GM12878 (cell line): ENCODE data around the gene IKBIP.

Experiments
- BCL11A ChIP-seq: IDR thresholded peaks from 2 replicates; pipeline ENCODE4 v1.6.1; 2011; ENCODE audit warnings: low read depth, low read length
- CTCF ChIP-seq, 3 experiments: IDR thresholded peaks in 2 of 3; conservative IDR thresholded peaks in 1 of 3; 2 replicates each; pipeline ENCODE4 v1.5.1; 2011; ENCODE audit warnings: low read depth in 3 of 3, low read length in 3 of 3, mild to moderate bottlenecking in 3 of 3, control low read depth in 2 of 3, moderate library complexity in 2 of 3, inconsistent platforms in 1 of 3, mixed read lengths in 1 of 3; ENCODE audit not compliant: control insufficient read depth in 2 of 3, insufficient read depth in 1 of 3; ENCODE audit errors: extremely low read depth in 1 of 3
- EP300 ChIP-seq, 2 experiments: fragments of 150-350 bp in 1 of 2; IDR thresholded peaks; 2 replicates each; pipeline ENCODE4 v1.6.1; 2011 to 2012; ENCODE audit warnings: low read depth in 2 of 2, low read length in 2 of 2, borderline replicate concordance in 1 of 2, improper control_type of control experiment in 1 of 2, inconsistent platforms in 1 of 2; ENCODE audit not compliant: control insufficient read depth in 1 of 2
- EZH2 ChIP-seq: IDR thresholded peaks from 2 replicates; pipeline ENCODE4 v1.6.1; 2012; ENCODE audit warnings: low read depth, mild to moderate bottlenecking, control low read depth, inconsistent platforms, low read length, borderline replicate concordance; ENCODE audit not compliant: control insufficient read depth
- JUNB ChIP-seq: IDR thresholded peaks from 2 replicates; pipeline ENCODE4 v1.6.1; 2016; ENCODE audit warnings: antibody characterized with exemption, mild to moderate bottlenecking
- MEF2B ChIP-seq: fragments of 450-650 bp; IDR thresholded peaks from 2 replicates; pipeline ENCODE4 v1.6.1; 2018; ENCODE audit warnings: mild to moderate bottlenecking, moderate library complexity; ENCODE audit not compliant: partially characterized antibody, poor library complexity, severe bottlenecking
- POLR2A ChIP-seq: IDR thresholded peaks from 2 replicates; pipeline ENCODE4 v1.6.1; 2011; ENCODE audit warnings: low read depth, mild to moderate bottlenecking, low read length
- POLR2AphosphoS5 ChIP-seq: IDR thresholded peaks from 2 replicates; pipeline ENCODE4 v1.6.1; 2011; ENCODE audit warnings: mild to moderate bottlenecking, low read length, inconsistent platforms
- REST ChIP-seq: IDR thresholded peaks from 2 replicates; pipeline ENCODE4 v1.6.1; 2012; ENCODE audit warnings: mild to moderate bottlenecking, low read depth, low read length
- SIN3A ChIP-seq: IDR thresholded peaks from 2 replicates; pipeline ENCODE4 v1.6.1; 2012; ENCODE audit warnings: low read depth, low read length, improper control_type of control experiment
- TAF1 ChIP-seq: IDR thresholded peaks from 2 replicates; pipeline ENCODE4 v1.6.1; 2011; ENCODE audit warnings: mild to moderate bottlenecking, low read depth, low read length, borderline replicate concordance
- TCF7 ChIP-seq: IDR thresholded peaks from 2 replicates; pipeline ENCODE4 v1.6.1; 2014; ENCODE audit warnings: antibody characterized with exemption, borderline replicate concordance
- ZNF687 ChIP-seq: fragments of 450-650 bp; IDR thresholded peaks from 2 replicates; pipeline ENCODE4 v1.6.1; 2017; ENCODE audit warnings: mild to moderate bottlenecking, moderate library complexity

- TF ChIP-seq MEF2B (no peak), BCL11A (no peak), EP300 (IDR thresholded peaks at IDR 0.05; ENCODE audit: borderline replicate concordance in 1 of 2, control insufficient read depth in 1 of 2, low read depth in 2 of 2, low read length in 2 of 2) (no peak), EZH2 (no peak), CTCF (IDR thresholded peaks at IDR 0.05 in 2 of 3, conservative IDR thresholded peaks at IDR 0.05 in 1 of 3; ENCODE audit: control insufficient read depth in 2 of 3, extremely low read depth in 1 of 3, insufficient read depth in 1 of 3, low read depth in 3 of 3, low read length in 3 of 3) (no peak), POLR2A (no peak), POLR2AphosphoS5 (no peak), JUNB (no peak), TAF1 (no peak), REST (no peak), SIN3A (no peak), ZNF687 (no peak), TCF7 (no peak)
Observed at GRCh38 chr12:98639491-98639890, 5.1 kb downstream of the IKBIP start.
